TTC549 (cell line): ENCODE data around the gene CYP26C1.

ENCODE experiments used
- FAIRE-seq: peaks from 2 replicates; lab custom pipeline; 2012; peaks lifted over from hg19 to GRCh38; lab: Jason Lieb, UNC

CYP26C1 gene

GRCh38 chr10:93059975-93060886 is at the start of gene CYP26C1:
Gene CYP26C1, plus strand, starts transcription at chr10:93060798. Its CDS starts 466 bp downstream, at chr10:93061264.
- FAIRE-seq: no peak

GRCh38 chr10:93015722-93016121 is 44.9 kb upstream of the CYP26C1 start:
- FAIRE-seq: no peak

GRCh38 chr10:93023013-93023650 is 37.5 kb upstream of the CYP26C1 start:
- FAIRE-seq: no peak

- FAIRE-seq: no peak
Measured at GRCh38 chr10:93026072-93026471, 34.5 kb upstream of the CYP26C1 start.

- no peak for FAIRE-seq
Measured at GRCh38 chr10:93027508-93027907, 33.1 kb upstream of the CYP26C1 start.

- no peak for FAIRE-seq
Measured at GRCh38 chr10:93028883-93029282, 31.7 kb upstream of the CYP26C1 start.

- FAIRE-seq: no peak
Measured at GRCh38 chr10:93030409-93030808, 30.2 kb upstream of the CYP26C1 start.

- no peak for FAIRE-seq
Measured at GRCh38 chr10:93032105-93032808, 28.3 kb upstream of the CYP26C1 start.

GRCh38 chr10:93032809-93033137 is 27.8 kb upstream of the CYP26C1 start:
- no peak for FAIRE-seq

- FAIRE-seq: no peak
Measured at GRCh38 chr10:93034426-93034825, 26.2 kb upstream of the CYP26C1 start.

GRCh38 chr10:93039110-93039509 is 21.5 kb upstream of the CYP26C1 start:
- no peak for FAIRE-seq

GRCh38 chr10:93039721-93040120 is 20.9 kb upstream of the CYP26C1 start:
- FAIRE-seq: no peak

- FAIRE-seq: no peak
Measured at GRCh38 chr10:93054486-93054885, 6.1 kb upstream of the CYP26C1 start.

- FAIRE-seq: no peak
Measured at GRCh38 chr10:93058139-93058538, 2.5 kb upstream of the CYP26C1 start.

GRCh38 chr10:93060887-93061593 is 442 bp downstream of the CYP26C1 start:
- no peak for FAIRE-seq

GRCh38 chr10:93061594-93062513 is 1.3 kb downstream of the CYP26C1 start:
- FAIRE-seq: no peak

- FAIRE-seq: no peak
Measured at GRCh38 chr10:93062514-93063143, 2.0 kb downstream of the CYP26C1 start.

- FAIRE-seq: no peak
Measured at GRCh38 chr10:93063144-93063976, 2.8 kb downstream of the CYP26C1 start.

- no peak for FAIRE-seq
Measured at GRCh38 chr10:93063977-93064660, 3.5 kb downstream of the CYP26C1 start.
